HG02678 (cell line): ENCODE measurements around the gene MACROD1.

ENCODE experiments used
- ATAC-seq: cut with Tn5 transposase; IDR thresholded peaks from one replicate; pipeline ENCODE4 v1.9.1; 2021; ENCODE audit warnings: mild to moderate bottlenecking, moderate library complexity; ENCODE audit not compliant: unreplicated experiment

MACROD1 gene

DNA sequence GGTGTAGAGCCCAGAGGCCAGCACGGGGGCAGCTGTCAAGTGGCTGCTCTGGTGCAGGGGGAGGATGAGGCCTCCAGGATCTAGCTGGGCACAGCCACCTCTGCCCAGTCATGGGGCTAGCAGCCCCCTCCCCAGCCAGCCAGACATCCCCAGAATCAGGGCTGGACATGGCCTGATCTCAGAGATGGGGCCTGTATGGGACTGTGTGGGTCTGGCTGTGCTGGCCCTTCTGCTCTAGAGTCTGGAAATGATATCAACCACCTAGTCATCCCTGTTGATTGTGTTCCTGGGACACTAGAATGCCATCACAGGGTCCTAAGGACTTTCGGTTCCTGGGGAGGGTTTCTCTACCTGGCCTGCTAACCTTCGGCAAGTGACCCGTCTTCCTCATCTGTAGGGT is 127.4 kb downstream of the MACROD1 start:
- no peak for ATAC-seq

DNA sequence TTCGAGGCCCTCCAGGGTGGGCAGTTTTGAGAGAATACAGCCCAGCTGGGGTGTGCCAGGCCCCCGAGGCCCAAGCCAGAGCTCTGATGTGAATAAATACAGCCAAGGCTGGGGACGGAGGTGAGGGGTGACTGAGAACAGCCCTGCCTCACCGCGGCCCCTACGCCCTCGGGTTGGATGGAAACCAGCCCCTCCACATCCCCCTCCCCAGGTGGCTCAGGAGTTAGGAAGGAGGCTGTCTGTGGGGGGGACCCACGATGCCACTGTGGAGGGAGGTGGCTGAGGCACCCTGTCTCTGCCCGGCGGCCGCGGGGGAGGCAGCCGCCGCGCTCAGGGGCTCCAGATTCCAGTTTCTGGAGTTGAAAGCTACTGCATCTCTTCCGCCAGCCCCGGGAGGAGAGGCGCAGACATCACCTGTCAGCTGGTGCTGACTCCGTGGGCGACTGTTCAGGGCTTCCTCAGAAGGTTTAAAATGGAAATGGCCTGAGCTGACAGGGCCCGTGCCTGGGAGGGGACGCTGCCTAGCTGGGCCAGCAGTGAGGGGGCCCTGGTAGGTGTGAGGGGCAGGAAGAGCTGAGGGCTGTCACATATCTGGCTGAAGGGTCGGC is 128.8 kb downstream of the MACROD1 start:
- no peak for ATAC-seq

DNA sequence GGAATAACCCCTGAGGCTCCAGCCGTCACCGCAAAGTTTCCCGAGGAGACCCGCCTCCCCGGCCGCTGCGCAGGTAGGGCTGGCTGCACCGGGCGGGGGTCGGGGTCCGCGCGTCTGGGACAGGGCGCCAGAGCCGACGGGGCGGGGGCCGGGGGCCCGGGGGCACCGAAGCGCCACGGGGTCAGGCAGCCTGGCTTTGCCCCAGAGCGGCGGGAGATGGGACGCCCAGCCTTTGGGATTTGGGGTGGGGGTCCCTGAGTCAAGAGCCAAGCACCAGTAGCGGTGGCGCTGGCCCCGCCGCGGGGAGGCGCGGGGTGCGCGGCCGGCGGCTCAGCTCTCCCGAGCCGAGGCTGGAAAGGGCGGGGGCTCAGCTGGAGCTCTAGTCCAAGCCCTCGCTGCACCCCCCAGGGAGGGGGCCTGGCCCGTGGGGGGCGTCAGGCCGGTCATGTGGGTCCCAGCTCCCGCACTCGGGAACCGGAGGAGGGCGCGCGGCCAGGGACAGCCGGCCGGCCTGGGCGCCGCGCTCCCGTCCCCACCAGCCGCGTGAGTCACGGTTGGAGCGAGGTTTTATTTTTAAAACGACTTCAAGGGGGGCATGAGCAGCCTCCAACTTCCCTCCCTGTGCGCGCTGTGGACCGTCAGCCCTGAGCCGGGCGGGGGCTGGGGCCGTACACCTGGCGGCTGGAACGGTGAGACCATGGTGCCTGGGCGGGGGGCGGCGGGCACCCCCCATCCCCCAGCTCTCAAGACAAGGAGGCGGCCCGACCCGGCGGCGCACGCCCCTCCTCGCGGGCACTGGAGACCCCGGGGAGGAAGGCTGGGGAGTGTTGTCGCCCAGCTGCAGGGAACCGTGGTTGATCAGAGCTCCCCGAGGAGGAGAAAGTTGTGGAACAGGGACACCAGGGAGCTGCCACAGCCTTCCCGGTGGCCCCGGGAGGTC is 129.6 kb downstream of the MACROD1 start:
- ATAC-seq = no peak

DNA sequence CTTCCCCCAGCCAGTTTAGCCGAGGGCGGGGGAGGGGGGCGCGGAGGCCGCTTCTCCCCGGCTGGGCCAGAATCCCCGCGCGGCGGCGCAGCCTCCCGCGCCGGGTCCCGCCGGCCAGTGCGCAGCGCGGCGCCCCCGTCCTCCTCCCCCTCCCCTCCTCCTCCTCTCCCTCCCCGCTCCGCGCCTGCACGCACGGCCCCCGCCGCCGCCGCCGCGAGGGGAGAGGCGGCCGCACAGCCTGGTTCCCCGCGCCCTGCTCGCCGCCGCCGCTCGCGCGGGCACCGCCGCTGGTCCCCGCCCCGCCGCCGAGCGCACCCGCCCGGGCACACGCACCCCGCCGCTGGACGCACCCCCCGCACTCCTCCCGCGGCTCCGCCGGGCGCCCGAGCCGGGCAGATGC is 130.3 kb downstream of the MACROD1 start, which contains the start of gene FLRT1:
TSS of gene FLRT1 (plus strand) at position 356 of the 400 bp plus-strand sequence. CDS start 80,337 bp downstream, outside the sequence.
- no peak for ATAC-seq

DNA sequence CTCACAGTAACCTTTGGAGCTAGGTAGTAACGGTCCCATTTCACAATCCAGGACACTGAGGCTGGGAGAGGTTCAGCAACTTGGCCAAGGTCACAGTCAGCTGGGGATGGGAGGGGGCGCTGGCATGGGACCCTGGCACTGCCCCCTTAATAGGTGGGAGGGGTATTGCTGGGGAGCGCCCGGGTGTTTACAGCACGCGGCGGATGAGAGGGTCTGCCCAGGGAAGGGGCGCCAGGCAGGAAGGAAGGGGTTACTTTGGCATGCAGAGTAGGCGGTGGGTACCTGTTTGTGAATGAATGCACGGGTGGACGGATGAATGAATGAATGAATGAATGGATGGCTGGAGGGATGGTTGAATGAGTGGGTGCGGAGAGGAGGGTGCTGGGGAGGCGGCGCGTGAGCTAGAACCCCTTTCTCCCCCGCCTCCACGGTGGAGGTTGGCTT is 130.8 kb downstream of the MACROD1 start:
- no peak for ATAC-seq

DNA sequence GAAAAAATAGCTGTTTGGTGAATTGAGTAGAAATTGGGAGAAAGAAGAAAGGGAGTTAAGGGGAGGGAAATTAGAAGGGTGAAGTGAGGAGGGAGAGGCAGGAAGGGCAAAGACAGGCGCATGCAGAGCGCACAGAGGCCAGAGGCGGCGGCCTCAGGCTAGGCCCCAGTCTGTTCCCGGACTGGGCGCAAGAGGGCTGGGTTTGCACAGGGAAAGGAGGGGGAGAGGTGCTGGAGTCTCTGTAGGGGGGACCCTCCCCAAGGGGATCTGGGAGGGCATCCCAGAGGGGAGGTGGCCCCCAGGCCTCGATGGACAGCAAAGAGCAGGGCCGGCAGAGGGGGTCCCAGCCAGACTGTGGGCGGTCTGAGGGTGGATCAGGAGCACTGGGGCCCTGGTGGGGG is 131.5 kb downstream of the MACROD1 start:
- ATAC-seq = no peak

DNA sequence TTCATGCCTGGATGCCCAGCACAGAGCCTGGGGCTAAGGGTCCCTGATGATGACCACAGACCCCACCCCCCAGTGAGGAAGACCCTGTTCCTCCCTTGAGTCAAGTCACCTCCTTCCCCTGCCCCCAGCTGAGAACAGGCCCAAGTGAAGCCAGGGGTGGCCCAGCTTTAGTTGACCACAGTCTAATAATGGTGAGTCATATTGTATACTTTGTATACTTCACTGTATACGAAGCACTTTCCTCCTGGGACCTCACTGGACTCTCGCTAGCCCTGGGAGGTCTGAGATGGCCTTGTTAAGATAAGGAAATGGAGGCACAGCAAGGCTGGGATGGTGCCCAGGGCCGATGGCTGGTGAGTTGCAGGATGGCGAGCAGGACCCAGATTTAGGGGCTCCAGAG is 133.9 kb downstream of the MACROD1 start:
- no peak for ATAC-seq

DNA sequence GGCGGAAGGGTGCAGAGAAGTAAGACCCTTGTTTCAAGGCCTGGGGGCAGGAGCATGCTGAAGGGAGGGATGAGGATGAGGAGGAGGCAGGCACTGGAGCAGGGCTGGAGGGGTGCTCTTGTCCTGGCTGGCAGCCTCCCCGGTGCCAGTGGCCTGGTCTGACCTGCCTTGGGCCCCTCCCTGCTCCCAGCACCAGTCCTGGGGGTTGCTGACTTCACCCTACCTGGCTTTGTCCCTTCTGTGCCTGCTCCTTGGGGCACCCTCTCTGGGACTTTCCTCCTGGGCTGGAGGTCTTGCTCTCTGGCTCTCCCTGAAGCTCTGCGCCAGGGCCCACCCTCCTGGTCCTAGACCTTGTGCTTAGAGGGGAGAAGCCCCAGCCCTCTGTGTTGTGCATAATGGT is 134.9 kb downstream of the MACROD1 start:
- ATAC-seq = no peak

DNA sequence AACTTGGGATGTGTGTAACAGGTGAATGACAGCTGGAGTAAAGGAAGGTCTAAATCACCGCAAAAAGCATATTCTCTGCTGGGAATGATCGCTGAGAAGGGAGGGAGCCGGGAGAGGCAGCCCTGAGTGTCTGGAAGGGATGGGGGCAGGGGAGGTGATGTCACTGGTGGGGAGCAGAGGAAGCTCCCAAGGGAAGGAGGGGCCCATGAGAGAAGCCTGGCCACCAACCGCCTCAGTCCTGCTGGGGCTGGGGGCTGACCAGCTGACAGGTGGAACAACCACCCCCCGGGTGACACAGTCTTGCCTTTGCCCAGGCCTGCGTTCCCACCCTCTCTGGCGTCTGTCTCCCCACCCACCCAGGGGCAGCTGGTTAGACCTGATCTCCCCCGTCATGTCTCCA is 136.1 kb downstream of the MACROD1 start:
- no peak for ATAC-seq

DNA sequence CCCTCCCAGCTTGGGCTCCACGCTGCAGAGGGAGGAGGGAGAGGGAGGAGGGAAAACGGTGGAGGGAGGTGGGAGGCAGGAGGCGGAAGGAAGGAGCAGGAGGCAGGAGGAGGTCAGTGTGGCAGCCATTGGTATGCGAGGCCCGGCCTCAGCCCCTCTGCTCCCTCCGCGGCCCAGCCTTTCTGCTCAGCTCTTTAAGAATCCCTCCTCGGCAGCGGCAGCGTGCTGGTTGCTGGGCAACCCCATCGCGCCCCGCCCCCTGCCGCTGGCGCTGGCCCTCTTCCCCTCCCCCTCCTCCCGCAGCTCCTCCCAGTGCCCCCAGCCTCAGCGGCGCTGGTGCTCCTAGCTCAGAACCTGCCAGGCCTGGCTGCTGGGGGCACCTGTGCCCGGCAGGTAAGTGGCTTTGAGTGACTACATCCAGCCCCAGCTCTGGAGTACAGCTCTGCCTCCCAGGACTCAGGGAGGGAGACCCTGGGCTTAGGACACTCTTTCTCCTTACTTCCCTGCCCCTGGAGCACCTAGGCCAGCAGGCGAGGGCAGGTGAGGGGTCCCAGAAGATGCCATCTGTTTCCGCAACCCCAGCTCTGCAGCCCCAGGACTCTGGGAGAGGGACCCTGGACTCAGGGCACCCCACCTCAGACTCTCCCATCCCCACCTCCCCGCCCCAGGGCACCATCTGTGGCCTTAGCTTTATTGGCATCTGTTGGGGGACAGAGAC is 137.4 kb downstream of the MACROD1 start:
- ATAC-seq = no peak

DNA sequence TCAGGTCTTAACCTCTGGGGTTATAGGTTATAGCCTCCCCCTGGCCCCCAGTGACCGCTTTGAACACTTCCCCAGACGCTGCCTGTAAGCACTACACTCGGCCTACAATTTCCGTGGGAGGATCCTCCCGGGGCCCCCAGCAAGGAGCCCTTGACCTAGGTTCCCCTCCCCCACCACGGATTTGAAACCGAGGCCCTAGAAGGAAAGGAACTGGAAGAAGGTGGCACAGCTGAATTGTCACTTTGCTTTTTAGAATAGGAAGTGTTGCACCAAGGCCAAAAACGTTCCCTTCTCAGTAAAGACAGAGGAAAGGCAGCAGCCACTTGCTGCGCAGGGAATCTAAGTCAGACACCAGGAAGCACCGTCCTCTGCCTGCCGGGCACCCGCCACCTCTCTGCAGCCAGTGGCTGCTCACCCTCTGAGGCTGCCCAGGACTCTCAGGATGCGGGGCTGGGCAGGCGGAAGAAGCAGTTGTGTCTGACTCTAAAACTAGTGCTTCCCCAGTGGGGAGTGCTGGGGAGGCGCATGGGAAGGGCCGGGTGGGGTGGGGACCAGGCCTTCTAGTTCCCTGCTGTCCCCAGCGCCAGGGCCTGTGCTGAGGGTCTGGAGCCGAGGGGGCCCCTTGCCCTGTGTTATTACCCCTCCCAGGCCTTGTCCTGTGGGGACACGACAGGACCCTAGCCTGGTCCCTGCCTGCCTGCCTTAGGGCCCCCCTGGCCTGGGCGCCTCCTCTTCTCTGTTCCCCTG is 138.1 kb downstream of the MACROD1 start:
- ATAC-seq = no peak

DNA sequence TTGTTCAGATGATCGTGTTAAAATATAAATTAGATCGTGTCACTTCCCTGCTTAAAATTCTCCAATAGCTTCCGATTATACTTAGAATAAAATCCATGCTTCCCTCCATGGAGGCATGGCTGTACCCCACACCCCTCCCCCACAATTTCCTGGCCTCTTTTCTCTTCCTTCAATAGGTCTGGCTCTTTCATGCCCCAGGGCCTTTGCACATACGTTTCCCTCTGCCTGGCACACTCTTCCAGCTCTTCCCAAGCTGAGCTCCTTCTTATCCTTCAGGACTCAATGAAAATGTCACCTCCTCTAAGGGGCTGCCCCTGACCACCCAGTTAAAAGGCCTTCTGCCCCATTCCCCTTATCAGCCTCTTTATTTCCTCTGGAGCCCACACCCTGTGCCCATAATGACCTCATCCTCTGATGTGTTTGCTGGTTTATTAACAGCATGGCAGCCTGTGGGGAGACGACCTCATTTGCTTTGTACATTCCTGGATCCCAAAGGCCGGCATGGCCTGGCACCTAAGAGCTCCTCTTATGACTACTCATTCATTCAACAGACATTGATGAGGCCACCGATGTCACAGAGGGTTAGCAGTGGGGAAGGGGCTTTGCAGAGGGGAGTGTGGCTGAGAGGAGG is 139.2 kb downstream of the MACROD1 start:
- ATAC-seq = no peak

DNA sequence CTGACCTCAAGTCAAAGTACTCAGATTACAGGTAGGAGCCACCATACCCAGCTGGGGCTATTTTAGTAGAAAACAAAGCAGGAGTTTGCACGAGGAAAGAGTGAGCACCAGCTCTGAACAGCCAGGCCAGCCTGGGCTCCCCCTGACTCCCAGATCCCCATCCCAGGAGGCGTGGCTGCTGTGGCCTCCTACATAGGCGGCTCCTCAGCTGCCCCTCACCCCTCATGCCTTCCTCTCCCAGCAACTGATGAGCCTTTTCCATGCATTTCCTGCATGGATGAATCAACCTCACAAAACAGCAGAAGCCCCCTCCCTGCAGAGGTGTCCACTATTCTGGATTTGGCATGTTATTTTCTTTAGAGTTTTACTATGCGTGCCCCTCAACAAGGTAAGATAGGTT is 140.7 kb downstream of the MACROD1 start:
- no peak for ATAC-seq

DNA sequence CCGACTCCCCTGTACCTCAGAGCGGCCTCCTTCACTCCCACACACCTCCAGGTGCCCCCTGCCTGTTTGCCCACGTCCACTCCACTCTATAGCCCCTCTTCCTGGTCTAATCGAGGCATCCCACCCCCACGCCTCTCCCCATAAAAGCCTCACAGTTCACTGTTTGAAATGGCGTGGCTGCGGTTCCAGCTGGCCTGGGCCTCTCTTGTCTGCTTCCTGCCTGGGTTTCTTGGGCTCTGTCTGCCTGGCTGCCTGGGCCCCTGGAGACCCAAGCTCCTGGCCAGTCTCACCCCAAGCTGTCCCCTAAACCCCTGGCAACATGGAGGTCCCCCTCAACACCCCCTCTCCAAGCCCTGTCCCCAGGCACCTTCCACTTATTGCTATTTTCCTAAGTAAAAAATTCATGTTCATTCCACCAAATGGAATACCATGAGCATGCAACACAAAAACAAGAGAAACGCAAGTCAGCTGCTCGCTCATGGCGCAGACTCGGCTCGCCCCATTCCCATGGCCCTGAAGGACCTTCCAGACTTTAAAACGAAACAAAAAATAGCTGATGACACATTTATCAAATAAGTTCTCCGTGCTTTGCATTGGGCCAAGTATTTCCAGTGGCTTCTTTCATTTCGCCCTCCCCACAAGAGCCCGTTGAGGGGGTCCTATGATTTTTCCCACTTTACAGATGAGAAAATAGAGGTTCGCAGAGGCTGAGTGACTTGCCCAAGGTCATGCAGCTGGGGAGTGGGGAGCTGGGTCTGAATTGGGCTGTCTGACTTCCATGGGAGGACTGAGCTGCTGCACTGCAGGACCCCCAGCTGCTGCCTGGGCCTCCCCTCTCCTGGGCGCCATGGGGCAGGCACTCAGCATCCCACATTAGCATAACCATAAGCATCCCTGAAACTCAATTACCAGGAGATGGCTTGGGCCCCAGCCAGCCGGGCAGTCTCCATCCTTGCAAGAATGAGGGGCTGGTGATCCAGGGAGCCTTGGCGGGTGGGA is 141.9 kb downstream of the MACROD1 start:
- ATAC-seq = no peak

DNA sequence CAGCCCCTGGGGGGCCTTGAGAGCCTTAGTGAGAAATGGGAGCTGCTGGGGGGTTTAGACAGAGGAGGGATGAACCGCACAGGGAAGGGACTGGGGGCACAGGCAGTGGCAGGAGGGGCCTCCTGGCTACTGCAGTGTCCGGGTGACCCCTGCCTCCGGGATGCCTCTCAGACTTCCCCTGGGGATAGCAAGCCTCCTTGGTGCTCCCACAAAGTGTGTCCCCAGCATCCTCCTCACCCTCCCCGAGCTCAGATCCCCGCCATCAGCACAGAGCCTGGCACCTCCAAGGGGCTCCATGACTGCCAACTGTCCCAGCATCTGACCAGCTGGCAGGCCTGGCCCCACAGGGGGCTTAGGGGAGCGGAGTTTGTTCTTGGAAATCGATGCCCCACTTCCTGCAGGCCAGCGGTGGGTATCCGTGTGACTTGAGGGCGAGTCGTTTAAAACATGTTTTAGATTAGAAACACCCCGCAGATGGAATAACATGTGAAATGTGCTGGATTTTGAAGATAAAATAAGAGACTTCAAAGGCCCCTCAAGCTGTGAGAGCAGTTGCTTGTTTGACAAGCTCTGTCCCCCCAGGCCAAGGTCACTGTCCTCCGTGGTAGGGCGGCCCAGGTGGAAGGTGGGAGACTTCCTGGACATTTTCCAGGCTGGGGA is 143.7 kb downstream of the MACROD1 start:
- ATAC-seq = no peak

DNA sequence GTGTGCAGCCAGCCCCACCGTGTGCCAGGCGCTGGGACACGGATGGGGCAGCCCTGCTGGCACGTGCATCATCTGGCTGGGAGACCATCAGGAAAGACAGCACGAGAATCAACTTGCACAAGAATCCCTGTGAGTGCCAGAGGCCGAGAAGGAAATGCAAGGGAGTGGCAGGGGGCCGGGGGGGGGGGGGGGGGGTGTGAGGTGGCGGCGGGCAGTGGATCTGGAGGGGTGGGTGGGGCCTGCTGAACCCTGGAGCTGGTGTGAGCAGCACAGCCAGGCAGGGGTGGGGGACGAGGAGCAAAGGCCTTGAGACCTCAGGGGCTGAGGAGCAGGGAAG is 144.2 kb downstream of the MACROD1 start:
- no peak for ATAC-seq

DNA sequence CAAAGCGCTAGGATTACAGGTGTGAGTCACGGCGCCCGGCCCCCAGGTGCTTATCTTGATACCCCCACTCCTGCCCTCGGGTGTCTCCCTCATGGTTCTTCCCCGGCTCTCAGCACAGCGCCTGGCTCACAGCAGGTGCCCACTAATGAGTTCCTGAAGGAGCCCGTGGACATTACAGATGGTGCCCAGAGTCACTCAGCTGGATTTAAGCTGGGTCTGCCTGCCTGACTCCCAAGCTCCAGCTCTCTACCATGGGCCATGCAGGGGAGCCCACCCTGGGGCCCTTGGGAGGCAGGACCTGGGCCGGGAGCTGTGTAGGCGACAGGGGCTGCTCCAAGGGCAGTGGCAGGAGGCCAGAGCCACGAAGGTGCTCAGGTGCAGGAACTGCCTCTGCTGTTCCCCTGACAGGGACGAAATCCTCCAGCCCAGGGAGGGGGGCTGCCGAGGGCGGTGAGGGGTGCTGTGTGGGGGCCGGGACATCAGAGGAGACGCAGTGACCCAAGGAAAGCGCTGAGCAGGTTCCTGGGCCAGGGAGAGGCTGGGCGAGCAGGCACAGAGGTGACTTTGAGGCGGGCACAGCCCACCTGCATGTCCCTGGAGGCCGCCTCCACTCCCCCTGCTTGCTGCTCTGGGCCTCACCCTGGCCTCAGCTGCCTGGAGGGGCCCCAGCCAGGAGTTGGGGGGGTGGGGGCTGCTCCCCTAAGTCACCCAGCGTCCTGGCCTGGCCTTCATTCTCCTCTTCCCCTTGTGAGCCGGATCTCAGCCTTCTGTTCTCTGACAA is 144.7 kb downstream of the MACROD1 start:
- no peak for ATAC-seq
